ENCODE data around the gene FNDC7.
"Not testable (repeated sequence)": the region's sequence is repeated elsewhere in the genome, so short reads cannot be mapped to it uniquely, and the experiment has no call there.

Gene FNDC7

GRCh38 chr1:108742253-108742652 lies 29.5 kb downstream of the FNDC7 start:
- no peak for DNase-seq (ENCODE audit: low read depth, low spot score)

- DNase-seq (ENCODE audit: low read depth, low spot score): no peak
Observed at GRCh38 chr1:108745980-108746381, 33.3 kb downstream of the FNDC7 start.

- peak; percentile 99 for DNase-seq (ENCODE audit: low read depth, low spot score)
Observed at GRCh38 chr1:108746382-108747170, 33.9 kb downstream of the FNDC7 start, which contains the start of gene STXBP3. STXBP3 (plus strand) TSS chr1:108746674; CDS start chr1:108746738, 64 bp downstream.

- DNase-seq (ENCODE audit: low read depth, low spot score): no peak
Observed at GRCh38 chr1:108747171-108747850, 34.6 kb downstream of the FNDC7 start.

GRCh38 chr1:108747898-108748297 lies 35.2 kb downstream of the FNDC7 start:
- DNase-seq (ENCODE audit: low read depth, low spot score): no peak

GRCh38 chr1:108749081-108749480 lies 36.4 kb downstream of the FNDC7 start:
- DNase-seq (ENCODE audit: low read depth, low spot score): no peak

GRCh38 chr1:108750476-108751181 lies 37.9 kb downstream of the FNDC7 start:
- no peak for DNase-seq (ENCODE audit: low read depth, low spot score)

GRCh38 chr1:108753363-108753762 lies 40.7 kb downstream of the FNDC7 start:
- DNase-seq (ENCODE audit: low read depth, low spot score): no peak

- DNase-seq (ENCODE audit: low read depth, low spot score): no peak
Observed at GRCh38 chr1:108758796-108759195, 46.1 kb downstream of the FNDC7 start.

GRCh38 chr1:108767115-108767514 lies 54.4 kb downstream of the FNDC7 start:
- no peak for DNase-seq (ENCODE audit: low read depth, low spot score)

- no peak for DNase-seq (ENCODE audit: low read depth, low spot score)
Observed at GRCh38 chr1:108767708-108768107, 55.0 kb downstream of the FNDC7 start.

- no peak for DNase-seq (ENCODE audit: low read depth, low spot score)
Observed at GRCh38 chr1:108777839-108778238, 65.1 kb downstream of the FNDC7 start.

GRCh38 chr1:108779455-108779854 lies 66.7 kb downstream of the FNDC7 start:
- DNase-seq (ENCODE audit: low read depth, low spot score): no peak

GRCh38 chr1:108780937-108781574 lies 68.3 kb downstream of the FNDC7 start:
- no peak for DNase-seq (ENCODE audit: low read depth, low spot score)

GRCh38 chr1:108781575-108781944 lies 68.9 kb downstream of the FNDC7 start:
- DNase-seq (ENCODE audit: low read depth, low spot score): not testable (repeated sequence)

GRCh38 chr1:108785264-108785663 lies 72.6 kb downstream of the FNDC7 start:
- DNase-seq (ENCODE audit: low read depth, low spot score): no peak

GRCh38 chr1:108785880-108786279 lies 73.2 kb downstream of the FNDC7 start:
- no peak for DNase-seq (ENCODE audit: low read depth, low spot score)

GRCh38 chr1:108791790-108792189 lies 79.1 kb downstream of the FNDC7 start:
- DNase-seq (ENCODE audit: low read depth, low spot score): no peak

All from activated naive CD8-positive, alpha-beta T cell treated with anti-CD3 and anti-CD28 coated beads, Interleukin-2, amount 50 U/mL, for 16 hours (primary cell).